PFSK-1 (cell line): ENCODE data around the gene NAA15.

Experiments used
- POLR2AphosphoS5 ChIP-seq: IDR thresholded peaks from 2 replicates; pipeline ENCODE4 v1.6.1; 2012; ENCODE audit warnings: low read depth, mild to moderate bottlenecking, control low read depth, low read length, moderate library complexity
- SIN3A ChIP-seq: IDR thresholded peaks from 2 replicates; pipeline ENCODE4 v1.6.1; 2012; ENCODE audit warnings: mild to moderate bottlenecking, low read length, moderate library complexity, borderline replicate concordance; ENCODE audit not compliant: insufficient read depth

DNA sequence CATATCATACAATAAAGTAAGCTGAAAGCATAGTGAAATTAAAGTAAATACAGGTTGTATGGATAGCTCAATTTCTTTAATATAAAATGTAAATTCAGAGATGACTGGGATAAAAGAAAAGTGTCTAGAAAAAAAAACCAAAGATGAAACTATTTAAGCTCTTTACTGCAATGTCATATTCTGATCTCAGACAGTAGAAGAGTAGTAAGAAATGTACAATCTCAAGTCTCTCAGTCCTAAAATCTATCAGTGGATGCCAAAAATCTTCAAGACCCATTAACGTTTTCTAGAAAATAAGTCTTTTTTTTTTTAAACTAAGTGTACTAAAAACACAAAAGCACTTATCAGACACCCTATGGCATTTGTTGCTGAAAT is 35.1 kb upstream of the NAA15 start:
- TF ChIP-seq POLR2AphosphoS5: no peak
- no peak for TF ChIP-seq SIN3A
